AG04449 (cell line): Measurements from ENCODE around the gene RUNX2.

Experiments used
- CTCF ChIA-PET: fragments of 350-600 bp; formaldehyde crosslinking; extraction: SDS; loops from one replicate; lab custom pipeline; 2021; ENCODE audit warnings: antibody characterized with exemption; lab: Yijun Ruan, JAX
- POLR2A ChIA-PET: fragments of 400-600, 350-600 bp; formaldehyde crosslinking; extraction: SDS; loops from one replicate; lab custom pipeline; 2020; ENCODE audit warnings: antibody characterized with exemption, inconsistent platforms; lab: Yijun Ruan, JAX
- DNase-seq: peaks from one replicate; pipeline ENCODE4 v3.0.0-alpha.2; 2010; ENCODE audit warnings: low read depth, low spot score
- H3K4me3 ChIP-seq: 2 replicates; pipeline ENCODE4 v1.5.1; 2011; ENCODE audit warnings: low read depth, mild to moderate bottlenecking, control low read depth, low read length
- CTCF ChIP-seq: IDR thresholded peaks from one replicate; pipeline ENCODE4 v1.5.1; 2011; ENCODE audit warnings: mild to moderate bottlenecking, moderate library complexity, low read length, control low read depth, inconsistent platforms; ENCODE audit not compliant: insufficient read depth; ENCODE audit errors: missing control alignments

The RUNX2 gene

GRCh38 chr6:45314146-45314545 lies 14.0 kb upstream of the RUNX2 start:
- POLR2A ChIA-PET: no interaction called here
- no peak overlapping the region for H3K4me3 ChIP-seq
- no peak for DNase-seq
- TF ChIP-seq CTCF: no peak
- CTCF ChIA-PET: no interaction called here

GRCh38 chr6:45320349-45320748 lies 7.8 kb upstream of the RUNX2 start:
- ChIA-PET POLR2A (no interaction called here), CTCF (no interaction called here)
- TF ChIP-seq CTCF: no peak
- H3K4me3 ChIP-seq: no peak overlapping the region
- no peak for DNase-seq

GRCh38 chr6:45323656-45324224 lies 4.4 kb upstream of the RUNX2 start:
- ChIA-PET CTCF (no interaction called here), POLR2A (no interaction called here)
- TF ChIP-seq CTCF: no peak
- DNase-seq: no peak
- no peak overlapping the region for H3K4me3 ChIP-seq

- POLR2A ChIA-PET: no interaction called here
- CTCF ChIA-PET: no interaction called here
- no peak overlapping the region for H3K4me3 ChIP-seq
- DNase-seq: no peak
- no peak for TF ChIP-seq CTCF
These were observed 1.3 kb upstream of the RUNX2 start for GRCh38 chr6:45326698-45327417.

GRCh38 chr6:45328523-45328922 lies 393 bp downstream of the RUNX2 start:
- H3K4me3 ChIP-seq: peak overlapping the region; percentile 23
- ChIA-PET POLR2A (interaction anchor here (0.7 kb wide), 1 partner anchor 48 kb away, joined by 3 read pairs; no protein-coding TSS in a partner anchor), CTCF (interaction anchor here (1.0 to 1.3 kb wide), 4 partner anchors 17 to 673 kb away, joined by 3 to 4 read pairs (median 4); no protein-coding TSS in a partner anchor)
- TF ChIP-seq CTCF: no peak
- no peak for DNase-seq

GRCh38 chr6:45344900-45345299 lies 16.8 kb downstream of the RUNX2 start:
- TF ChIP-seq CTCF: no peak
- no peak for DNase-seq
- POLR2A ChIA-PET: no interaction called here
- no peak overlapping the region for H3K4me3 ChIP-seq
- CTCF ChIA-PET: interaction anchor here (1.5 kb wide), 1 partner anchor 16 kb away, joined by 3 read pairs; no protein-coding TSS in a partner anchor
